CD4-positive, alpha-beta T cell treated with Interleukin-2 at 100 ng/mL for 4 hours (primary cell): ENCODE data around the gene ZNF423.
"Not testable (repeated sequence)": the region's sequence is repeated elsewhere in the genome, so short reads cannot be mapped to it uniquely, and the experiment has no call there.

Experiments
- DNase-seq: peaks from one replicate; pipeline ENCODE4 v3.0.0-alpha.2; 2020; ENCODE audit warnings: low spot score

Gene ZNF423

DNA sequence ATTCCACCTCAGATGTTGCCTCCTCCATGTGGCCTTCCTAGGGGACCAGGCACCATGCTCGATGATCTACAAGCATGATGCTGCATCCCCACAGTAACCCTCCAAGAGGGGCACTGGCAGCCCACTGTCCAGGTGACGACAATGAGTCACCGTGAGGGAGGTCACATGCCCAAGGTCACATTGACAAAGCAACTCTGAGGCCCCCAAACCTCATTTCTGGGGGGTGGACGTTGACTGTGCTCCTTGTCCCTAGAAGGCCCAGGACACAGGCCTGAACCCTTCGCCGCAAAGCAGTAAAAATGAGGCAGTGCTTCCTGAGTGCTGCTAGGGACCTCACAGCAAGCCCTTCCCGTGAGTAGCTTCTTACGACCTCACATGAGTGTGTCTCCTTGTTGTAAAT, 345.8 kb downstream of the ZNF423 start:
- no peak for DNase-seq

DNA sequence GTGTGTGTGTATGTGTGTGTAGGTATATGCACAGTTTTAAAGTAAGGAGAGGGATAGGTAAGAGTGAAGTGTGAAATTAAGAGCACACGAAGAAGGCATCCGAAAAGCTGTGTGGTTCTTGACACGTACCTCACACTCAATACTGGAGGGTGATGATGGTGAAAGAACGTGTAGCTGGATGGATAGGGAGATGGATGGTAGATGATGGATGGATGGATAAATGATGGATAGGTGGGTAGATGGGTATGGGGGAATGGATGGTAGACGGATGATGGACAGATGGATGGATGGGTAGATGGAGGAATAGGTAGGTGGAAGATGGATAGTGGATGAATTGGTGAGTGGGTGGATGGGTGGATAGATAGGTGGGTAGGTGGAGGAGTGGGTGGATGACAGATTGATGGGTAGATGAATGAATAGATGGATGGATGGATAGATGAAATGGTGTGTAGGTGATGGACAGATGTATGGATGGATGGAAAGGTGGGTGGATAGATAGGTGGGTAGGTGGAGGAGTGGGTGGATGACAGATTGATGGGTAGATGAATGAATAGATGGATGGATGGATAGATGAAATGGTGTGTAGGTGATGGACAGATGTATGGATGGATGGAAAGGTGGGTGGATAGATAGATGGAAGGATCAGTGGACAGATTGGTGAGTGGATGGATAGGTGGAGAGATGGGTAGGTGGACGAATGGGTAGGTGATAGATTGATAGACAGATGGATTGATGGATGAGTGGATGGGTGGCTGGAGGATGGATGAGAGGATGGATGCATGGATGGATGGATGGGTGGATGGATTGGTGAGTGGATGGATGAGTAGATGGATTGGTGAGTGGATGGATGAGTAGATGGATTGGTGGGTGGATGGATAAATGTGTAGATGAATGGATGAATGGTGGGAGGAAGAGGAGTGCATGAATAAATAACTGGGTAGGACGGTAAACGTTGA, 349.6 kb downstream of the ZNF423 start:
- not testable (repeated sequence) for DNase-seq

DNA sequence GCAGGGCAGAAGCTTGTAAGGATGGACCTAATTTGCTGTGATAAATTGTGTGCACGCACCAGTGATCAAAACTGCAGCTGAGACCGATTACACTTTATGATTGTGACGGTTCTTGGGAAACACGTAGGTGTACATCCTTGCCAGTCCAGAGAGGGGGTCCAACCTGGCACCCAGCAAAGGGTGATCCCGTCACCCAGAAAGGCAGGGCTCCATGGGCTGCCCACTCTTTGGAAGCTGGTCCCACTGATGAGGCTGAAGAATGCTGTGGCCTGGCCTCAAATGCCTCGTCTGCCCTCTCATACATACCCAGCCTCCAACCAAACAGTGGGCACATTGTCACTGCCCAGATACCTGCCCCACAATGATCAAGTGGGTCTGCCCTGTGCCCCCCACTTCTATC, 350.4 kb downstream of the ZNF423 start:
- DNase-seq = no peak

DNA sequence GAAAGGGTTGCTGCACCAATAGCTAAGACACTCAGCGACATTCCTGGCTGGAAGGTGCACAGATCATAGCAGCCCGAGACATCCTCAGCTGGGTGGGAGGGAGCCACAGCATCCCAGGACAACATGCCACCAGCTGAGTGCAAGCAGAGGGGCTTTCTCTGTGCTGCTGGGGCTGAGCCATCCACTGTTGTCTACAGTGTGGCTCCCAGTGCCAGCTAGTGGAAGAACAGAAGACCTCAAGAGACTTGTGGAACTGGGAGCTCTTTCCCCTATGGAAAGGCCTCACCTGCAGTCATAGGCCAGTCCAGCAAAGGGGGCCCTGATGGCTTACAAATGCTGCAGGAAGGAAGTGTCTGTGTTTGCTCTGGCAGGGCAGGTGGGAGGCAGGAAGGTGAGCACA, 351.3 kb downstream of the ZNF423 start:
- DNase-seq = no peak

DNA sequence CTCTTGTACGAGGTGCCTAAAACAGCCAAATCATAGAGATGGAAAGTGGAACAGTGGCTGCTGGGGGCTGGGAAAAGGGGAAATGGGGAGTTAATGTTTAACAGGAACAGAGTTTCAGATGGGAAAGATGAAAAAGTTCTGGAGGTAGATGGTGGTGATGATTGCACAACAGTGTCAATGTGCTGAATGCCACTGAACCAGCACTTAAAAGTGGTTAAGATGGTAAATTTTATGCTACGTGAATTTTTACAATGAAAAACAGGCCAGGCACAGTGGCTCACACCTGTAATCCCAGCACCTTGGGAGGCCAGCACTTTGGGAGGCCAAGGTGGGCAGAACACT, 351.9 kb downstream of the ZNF423 start:
- no peak for DNase-seq

- no peak for DNase-seq
These were observed 352.5 kb downstream of the ZNF423 start for GRCh38 chr16:49503256-49504022.

DNA sequence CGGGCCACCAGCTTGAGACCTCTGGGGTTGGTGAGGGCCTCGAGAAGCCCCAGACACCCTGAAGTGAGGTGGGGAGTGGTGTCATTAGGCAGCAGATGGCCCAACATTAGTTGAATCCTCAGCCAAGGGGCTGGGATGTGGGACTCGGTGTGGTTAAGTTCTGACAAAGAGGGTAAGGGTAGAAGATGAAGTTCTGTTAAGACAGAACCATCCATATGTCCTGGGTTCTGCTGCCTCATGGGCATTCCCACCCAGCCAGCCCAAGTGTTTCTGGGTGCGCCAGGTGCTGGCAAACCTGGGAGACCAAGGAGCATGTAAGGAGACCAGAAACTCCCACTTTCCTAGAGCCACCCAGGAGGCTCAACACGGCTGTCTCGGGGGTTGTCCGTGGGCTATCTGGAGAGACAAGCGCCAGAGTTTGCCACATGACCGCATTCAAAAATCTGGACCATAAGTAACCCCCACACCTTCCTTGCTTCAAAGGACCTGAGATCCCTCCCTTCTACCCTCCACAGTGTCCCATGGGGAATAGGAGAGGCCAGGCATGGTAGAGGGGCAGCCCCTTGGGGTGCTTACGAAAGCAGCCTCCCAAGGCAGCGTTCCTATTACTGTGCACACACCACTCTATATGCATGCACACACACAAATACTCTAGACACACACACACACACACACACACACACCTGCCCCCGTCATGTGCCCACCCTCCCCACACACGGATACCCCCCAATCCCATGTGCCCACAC, 353.6 kb downstream of the ZNF423 start:
- DNase-seq = no peak

DNA sequence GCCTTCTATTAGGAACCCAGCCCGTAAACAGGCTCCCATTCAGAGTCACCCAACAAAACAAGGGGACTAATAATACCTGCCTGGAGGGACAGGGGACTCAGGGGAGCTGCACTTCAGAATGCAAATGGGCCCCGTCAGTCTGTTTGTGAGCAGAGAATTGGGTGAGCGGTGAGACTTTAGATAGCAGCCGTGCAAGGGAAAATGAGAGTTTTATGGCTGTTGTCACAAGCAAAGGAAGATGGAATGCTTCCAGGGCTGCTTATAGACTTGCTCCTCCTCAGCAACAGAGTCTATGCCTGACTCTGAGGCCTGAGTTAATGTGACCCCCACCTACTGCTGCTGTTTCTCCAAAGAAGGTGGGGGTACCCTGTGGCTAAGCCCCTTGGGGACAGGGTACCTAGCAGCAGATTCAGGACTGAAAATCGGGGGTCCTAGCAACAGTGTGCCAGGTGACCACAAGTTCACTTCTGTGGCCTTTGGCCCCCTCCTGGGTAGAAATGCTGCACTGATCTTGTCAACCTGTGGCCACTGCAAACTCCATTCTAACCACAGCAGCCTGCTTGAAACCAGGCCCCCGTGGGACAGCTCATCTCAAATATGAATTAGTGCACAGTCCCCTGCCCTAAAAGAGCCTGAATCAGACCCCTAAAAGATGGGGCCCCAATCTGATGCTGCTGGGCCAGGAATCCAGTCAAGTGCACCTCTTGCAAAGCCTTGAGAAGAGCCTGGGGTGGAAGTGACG, 355.9 kb downstream of the ZNF423 start:
- no peak for DNase-seq

GRCh38 chr16:49499414-49499785, 356.5 kb downstream of the ZNF423 start:
- no peak for DNase-seq

DNA sequence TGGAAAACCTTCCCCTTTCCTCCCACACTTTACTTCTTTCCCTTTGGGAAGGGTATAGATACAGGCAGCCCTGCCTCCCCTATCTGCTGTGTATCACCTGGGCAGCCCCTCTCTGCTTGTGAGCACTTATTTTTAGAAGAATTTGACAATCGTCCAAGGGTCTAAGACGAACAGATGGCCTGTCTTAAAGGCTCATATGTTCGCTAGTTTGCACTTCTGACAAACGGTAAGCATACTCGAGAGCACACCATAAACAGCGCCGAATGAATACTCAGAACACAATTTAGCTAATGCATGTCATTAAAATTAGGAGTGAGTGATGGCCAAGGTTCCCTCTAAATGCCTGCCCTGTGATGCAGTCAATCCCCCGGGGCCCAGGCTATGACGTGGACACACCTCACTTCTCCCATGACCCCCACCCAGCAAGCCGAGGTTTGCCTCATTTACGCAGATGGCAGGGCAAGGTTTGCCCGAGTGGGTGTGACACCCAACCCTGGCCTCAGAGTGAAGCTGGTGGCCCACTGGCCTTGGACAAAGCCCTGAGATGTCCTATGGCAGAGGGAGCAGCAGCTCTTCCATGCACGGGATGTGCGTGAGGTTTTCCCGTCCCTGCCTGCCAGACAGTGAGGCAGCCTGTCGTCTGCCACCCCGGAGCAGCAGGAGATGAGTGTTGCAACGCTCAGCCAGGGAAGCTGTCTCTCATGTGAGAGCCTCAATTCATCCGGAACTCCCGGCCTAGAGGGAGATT, 357.1 kb downstream of the ZNF423 start:
- DNase-seq = no peak

GRCh38 chr16:49498264-49498663, 357.6 kb downstream of the ZNF423 start:
- DNase-seq = no peak

- DNase-seq = no peak
These were observed 358.4 kb downstream of the ZNF423 start for GRCh38 chr16:49497466-49497865.

DNA sequence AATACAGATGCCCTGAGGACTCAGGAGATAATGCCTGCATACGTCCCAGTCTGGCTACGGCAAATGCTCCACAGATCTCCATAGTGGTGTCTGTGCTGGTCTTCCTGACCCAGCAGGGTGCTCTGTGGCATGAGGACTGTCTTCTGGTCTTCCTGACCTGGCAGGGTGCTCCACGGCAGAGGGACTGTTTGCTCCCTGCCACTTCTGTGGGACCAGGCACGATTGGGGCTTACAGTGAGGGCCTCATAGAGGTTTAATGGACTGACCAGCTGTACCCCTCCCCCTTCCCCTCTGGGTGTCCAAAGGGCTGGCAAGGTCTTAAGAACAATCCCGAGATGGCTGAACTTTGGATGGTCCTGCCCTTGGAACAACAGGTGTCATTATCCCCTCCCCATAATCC, 359.3 kb downstream of the ZNF423 start:
- DNase-seq = no peak

DNA sequence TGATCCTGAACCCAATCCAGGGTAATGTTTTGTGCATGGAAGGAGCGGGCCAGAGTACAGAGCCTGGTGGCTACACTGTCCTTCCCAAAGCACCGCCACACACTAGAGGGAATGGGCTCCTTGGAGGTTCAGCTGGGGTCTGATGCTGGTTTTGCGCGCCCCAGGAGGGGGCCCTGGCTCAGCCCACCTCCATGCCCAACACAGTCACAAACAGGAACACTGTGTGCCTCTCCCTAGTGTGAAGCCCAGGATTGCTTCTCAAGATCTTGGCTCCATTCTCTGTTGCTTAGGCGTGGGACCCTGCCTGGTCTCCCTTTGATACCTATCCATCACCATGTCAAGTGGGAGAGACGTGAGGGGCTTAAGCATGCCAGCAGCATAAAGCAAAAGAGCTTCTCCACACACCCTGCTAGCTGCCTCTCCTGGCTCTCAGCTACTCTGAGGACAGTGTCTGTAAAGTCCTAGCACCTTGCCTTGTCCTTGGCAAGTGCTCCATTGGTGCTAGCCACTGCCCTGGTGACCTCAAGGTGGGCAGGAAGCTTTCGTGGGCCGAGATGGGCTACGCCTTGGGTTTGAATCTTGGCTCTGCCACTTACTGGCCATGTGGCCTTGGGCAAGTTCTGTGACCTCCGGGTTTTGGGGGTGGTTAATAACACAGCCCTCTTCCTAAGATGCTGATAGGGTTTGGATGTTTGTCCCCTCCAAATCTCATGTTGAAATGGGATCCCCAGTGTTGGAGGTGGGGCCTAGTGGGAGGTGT, 360.1 kb downstream of the ZNF423 start:
- DNase-seq = no peak

DNA sequence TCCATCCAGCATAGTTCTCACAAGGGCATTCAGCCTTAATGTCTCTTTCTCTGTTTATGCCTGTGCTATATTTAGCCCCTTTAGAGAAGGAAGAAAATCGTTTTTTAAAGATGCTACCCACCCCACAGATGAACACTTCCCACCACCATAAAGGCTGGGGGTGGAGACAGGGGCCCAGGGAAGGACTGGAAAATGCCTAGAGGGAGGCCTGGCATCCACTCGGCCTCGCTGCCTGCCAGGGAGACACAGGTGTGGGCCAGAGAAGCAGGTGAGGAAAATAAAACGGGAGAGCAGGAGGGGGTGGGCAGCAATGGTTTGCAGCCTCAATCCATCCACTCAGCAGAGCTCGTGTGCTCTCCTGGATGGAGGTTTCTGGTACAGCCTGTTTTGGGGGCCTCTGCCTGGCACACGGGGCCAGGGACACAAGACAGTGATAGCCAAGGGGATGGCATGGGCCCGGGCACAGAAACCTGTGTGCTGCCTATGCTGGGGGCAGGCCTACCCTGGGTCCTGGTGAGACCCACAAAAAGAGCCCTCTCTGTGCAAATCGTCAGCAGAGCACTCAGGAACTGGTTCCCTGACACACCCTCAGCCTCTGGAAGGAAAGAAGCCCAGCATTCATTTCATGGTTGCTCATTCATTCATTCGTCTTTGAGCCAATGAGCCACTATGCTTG, 360.9 kb downstream of the ZNF423 start:
- DNase-seq = no peak

DNA sequence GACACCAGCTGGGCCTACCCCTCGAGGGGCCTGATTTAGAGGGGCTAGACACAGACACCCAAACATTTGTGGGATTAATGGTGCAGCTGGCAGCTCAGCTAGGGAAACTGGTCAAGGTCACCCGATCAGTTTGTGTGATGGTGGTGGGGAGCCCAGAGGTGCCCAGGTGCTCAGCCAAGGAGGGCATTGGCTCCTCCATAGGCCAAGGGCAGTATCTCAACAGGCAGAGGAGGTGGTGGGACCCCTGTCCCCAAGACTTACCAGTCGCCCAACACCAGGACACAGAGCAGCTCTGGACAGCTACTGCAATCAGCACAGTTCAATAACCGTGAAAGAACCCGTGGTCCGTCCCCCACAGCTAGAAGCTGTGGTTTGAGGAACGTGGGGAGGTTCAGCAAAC, 361.4 kb downstream of the ZNF423 start:
- DNase-seq = no peak

DNA sequence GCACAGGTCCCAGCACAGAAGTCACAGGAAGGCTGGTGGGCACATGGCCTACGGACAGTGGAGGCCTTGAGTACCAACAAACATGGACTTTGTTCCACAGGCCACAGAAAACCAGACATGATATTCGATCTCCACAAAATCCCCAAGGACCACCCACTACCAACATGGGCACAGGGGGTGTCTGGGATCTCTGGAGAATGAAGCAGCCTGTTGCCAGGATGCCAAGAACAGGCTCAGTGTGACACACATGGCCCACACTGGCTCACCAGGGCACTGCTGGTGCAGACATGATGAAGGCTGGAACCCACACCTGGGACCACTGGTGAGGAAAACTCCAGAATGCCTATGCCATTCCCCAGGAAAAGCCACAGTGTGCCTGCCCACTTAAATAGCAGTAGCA, 362.1 kb downstream of the ZNF423 start:
- no peak for DNase-seq

- no peak for DNase-seq
These were observed 362.9 kb downstream of the ZNF423 start for GRCh38 chr16:49492896-49493626.
